Colonic mucosa (tissue), 4 donors: ENCODE measurements around the gene TRAPPC6A. TPM values are rescaled to one million over a fixed set of nuclear protein-coding genes. Genes with fewer than 3 reads are reported as not detected.

ENCODE experiments used
- DNase-seq: peaks from one replicate; pipeline ENCODE4 v3.0.0-alpha.2; 2020
- H3K27ac ChIP-seq: fragments of 200-600 bp; one replicate; pipeline ENCODE4 v1.8.0; 2021
- H3K27me3 ChIP-seq: fragments of 200-600 bp; one replicate; pipeline ENCODE4 v1.8.0; 2021
- H3K36me3 ChIP-seq: fragments of 200-600 bp; one replicate; pipeline ENCODE4 v1.8.0; 2021
- H3K4me1 ChIP-seq: fragments of 200-600 bp; one replicate; pipeline ENCODE4 v1.8.0; 2021; ENCODE audit warnings: mild to moderate bottlenecking
- H3K4me3 ChIP-seq: fragments of 200-600 bp; one replicate; pipeline ENCODE4 v1.8.0; 2021
- H3K9ac ChIP-seq, 2 donors: one replicate each; pipeline ENCODE4 v1.7.0; 2013; ENCODE audit warnings: control low read depth in 2 of 2, low read depth in 2 of 2, low read length in 2 of 2
- H3K9me3 ChIP-seq: fragments of 200-600 bp; one replicate; pipeline ENCODE4 v1.8.0; 2021
- intact Hi-C: fragments of 100-400 bp; cut with DNase I; formaldehyde crosslinking; loops from one replicate; pipeline ENCODE4 v1.14.1; 2022
- total RNA-seq, 2 donors: library from RNA; stranded (reverse); fragmentation: NEBNext Ultra II Directional in 1 of 2; extraction: Animal tissue kit (Norgen Biotek cat#: 25700) in 1 of 2; gene quantifications; one replicate each; pipeline ENCODE4 v1.2.1, GENCODE V29; 2021
- TF ChIP-seq, protein P1 (sequence below): fragments of 200-600 bp; IDR thresholded peaks from one replicate; pipeline ENCODE4 v1.8.0; 2022; ENCODE audit warnings: antibody characterized with exemption, mild to moderate bottlenecking
- donor health status: healthy.
- donor health status: DM: no; HTN: no; CAD: no.
- donor health status: DM: no; HTN: no; CAD: no.

The TRAPPC6A gene
- total RNA-seq, 2 donors from 2014 or later = 17.2 to 35.2 TPM

DNA sequence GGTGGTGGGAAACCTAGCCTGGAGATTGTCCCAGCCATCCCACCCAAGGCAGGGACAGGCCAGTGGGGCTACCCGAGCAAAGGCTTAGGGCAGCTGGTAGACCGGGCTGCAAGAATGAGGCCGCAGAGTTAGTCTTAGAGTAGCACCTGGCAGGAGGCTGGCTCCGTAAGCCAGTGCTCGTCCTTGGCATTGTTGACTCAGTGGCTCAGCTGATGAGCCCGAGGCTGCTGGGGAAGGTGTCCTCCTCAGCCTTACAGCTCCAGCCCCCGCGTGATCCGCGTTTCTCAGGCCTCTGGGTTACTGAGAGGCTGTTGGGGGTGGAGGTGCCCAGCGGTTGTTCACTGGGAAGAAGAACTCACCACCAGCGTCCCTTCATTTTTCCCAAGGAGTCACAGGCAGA lies 60.4 kb downstream of the TRAPPC6A start:
- Histone ChIP-seq H3K4me1 (peaks cover 18% of the 10 kb centered on the region), H3K9ac (peak overlapping the region in 1 of 2 donors; percentile 61), H3K9me3 (no peaks in the 10 kb centered on the region), H3K27ac (no peak overlapping the region), H3K27me3 (no peaks in the 10 kb centered on the region), H3K36me3 (no peaks in the 10 kb centered on the region), H3K4me3 (no peak overlapping the region)
- intact Hi-C loops = no loop called here
- peak; percentile 45 for DNase-seq
- TF ChIP-seq, protein P1, sequence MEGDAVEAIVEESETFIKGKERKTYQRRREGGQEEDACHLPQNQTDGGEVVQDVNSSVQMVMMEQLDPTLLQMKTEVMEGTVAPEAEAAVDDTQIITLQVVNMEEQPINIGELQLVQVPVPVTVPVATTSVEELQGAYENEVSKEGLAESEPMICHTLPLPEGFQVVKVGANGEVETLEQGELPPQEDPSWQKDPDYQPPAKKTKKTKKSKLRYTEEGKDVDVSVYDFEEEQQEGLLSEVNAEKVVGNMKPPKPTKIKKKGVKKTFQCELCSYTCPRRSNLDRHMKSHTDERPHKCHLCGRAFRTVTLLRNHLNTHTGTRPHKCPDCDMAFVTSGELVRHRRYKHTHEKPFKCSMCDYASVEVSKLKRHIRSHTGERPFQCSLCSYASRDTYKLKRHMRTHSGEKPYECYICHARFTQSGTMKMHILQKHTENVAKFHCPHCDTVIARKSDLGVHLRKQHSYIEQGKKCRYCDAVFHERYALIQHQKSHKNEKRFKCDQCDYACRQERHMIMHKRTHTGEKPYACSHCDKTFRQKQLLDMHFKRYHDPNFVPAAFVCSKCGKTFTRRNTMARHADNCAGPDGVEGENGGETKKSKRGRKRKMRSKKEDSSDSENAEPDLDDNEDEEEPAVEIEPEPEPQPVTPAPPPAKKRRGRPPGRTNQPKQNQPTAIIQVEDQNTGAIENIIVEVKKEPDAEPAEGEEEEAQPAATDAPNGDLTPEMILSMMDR = no peak

DNA sequence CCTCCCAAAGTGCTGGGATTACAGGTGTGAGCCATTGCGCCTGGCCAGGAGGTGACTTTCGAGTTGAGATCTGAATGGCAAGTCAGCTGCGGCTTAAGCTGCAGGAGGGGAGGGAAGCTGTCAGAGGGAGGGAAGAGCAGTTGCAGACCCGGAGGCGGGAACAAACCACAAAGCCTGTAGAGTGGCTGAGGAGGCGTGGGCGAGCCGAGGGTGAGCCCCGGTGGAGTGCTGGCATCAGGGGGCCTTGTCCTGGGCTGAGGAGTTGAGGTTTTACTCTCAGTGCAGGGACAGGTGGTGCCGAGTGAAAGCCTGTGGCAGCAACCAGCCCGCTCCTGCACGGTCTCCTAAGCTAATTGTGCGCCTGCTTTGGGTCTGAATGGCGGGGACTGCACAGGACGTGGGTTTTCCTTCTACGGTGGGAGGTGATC lies 60.9 kb downstream of the TRAPPC6A start:
- Histone ChIP-seq H3K36me3 (no peaks in the 10 kb centered on the region), H3K27me3 (no peaks in the 10 kb centered on the region), H3K9me3 (no peaks in the 10 kb centered on the region), H3K4me3 (no peak overlapping the region), H3K27ac (no peak overlapping the region), H3K9ac (peak overlapping the region in 1 of 2 donors; percentile 61), H3K4me1 (peaks cover 18% of the 10 kb centered on the region)
- intact Hi-C loops = no loop called here
- DNase-seq = no peak
- TF ChIP-seq, protein P1 = no peak

DNA sequence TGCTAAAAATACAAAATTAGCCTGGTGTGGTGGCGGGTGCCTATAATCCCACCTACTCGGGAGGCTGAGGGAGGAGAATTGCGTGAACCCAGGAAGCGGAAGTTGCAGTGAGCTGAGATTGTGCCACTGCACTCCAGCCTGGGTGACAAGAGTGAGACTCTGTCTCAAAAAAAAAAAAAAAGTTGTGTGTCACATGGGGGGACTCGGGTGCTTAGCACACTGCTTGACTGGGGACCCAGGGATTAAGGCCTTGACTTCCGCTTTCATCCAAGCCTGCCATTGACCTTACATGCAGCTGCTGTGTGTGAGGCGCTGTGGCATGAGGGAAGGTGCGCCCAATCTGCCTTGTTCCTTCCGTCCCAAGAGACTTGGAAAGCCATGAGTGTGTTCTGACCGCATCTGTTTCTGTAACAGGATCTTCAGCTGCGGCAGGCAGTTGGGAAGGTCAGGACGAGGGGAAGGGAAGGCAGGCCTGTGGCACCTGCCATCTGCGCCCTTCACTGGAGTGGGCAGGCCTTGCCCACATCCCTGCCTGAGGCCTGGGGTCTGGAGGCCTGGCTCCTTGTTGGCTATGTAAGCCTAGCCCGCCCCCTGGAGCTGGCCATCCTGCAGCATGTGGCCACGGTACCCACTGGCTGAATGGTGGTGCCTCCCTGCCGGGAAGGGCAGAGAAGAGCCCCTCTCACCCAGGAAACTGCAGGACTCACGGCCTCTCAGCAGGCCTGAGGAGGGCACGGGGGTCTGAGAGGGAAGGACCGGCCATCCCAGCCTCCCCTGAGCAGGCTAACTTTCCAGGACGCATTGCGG lies 62.0 kb downstream of the TRAPPC6A start:
- Histone ChIP-seq H3K27ac (no peak overlapping the region), H3K9ac (no peak overlapping the region), H3K27me3 (no peaks in the 10 kb centered on the region), H3K36me3 (no peaks in the 10 kb centered on the region), H3K4me1 (peaks cover 18% of the 10 kb centered on the region), H3K4me3 (no peak overlapping the region), H3K9me3 (no peaks in the 10 kb centered on the region)
- DNase-seq = no peak
- intact Hi-C loops = no loop called here
- TF ChIP-seq, protein P1 = no peak

DNA sequence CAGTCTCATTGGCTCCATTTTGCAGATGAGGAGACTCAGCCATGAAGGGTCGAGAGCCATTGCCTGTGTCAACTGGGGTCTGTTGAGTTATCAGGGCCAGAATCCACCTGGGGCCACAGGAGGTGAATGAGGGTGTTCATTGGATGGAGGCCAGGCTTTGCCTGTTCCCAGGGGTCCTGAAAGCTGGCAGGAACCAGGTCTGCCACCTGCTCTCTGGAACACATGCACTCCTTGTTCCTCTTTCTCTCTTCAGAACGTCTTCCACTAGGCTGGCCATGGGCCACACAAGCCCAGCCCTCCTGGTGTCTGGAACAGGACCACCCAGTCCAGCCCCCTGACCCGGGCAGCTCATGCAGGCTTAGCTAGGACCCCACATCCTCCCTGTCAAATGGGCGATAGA lies 63.9 kb downstream of the TRAPPC6A start:
- H3K27ac ChIP-seq = no peak overlapping the region
- H3K27me3 ChIP-seq = no peaks in the 10 kb centered on the region
- H3K4me3 ChIP-seq = no peak overlapping the region
- no peaks in the 10 kb centered on the region for H3K36me3 ChIP-seq
- TF ChIP-seq, protein P1 = no peak
- H3K9me3 ChIP-seq = no peaks in the 10 kb centered on the region
- DNase-seq = no peak
- H3K4me1 ChIP-seq = peaks cover 15% of the 10 kb centered on the region
- intact Hi-C loops = no loop called here
- peak overlapping the region in 1 of 2 donors; percentile 84 for H3K9ac ChIP-seq

DNA sequence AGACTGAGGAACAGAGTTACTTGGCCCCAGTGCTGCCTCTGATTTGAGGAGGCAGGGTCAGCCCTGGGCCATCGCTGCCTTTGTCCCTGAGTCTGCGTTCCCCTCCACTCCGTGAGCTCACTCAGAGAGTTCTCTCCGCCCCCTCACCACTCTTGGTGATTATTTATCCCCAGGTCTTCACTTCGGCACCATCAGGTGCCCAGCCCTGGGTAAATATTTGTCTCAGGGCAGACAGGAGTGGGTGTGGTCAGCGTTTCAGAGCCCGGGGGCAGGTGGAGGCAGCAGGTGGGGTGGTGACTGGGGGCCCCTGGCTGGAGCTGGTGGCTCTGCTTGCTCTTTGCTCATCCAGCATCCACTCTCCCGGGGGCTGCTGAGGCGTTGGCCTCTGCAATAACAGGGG lies 64.4 kb downstream of the TRAPPC6A start:
- Histone ChIP-seq H3K9me3 (no peaks in the 10 kb centered on the region), H3K27me3 (no peaks in the 10 kb centered on the region), H3K4me3 (no peak overlapping the region), H3K4me1 (peaks cover 13% of the 10 kb centered on the region), H3K27ac (peak overlapping the region; percentile 53), H3K36me3 (no peaks in the 10 kb centered on the region), H3K9ac (peak overlapping the region in 1 of 2 donors; percentile 84)
- TF ChIP-seq, protein P1 = no peak
- peak; percentile 80 for DNase-seq
- intact Hi-C loops = no loop called here

Other genes with a start within 250 kb of the TRAPPC6A start
- not detected for gene APOC4, start 236.0 kb downstream of the TRAPPC6A start, total RNA-seq
- gene APOC2, start 232.2 kb downstream of the TRAPPC6A start, total RNA-seq = 1 to 10 TPM; 1.4 to 2.7 TPM
- gene CLPTM1, start 222.9 kb downstream of the TRAPPC6A start, total RNA-seq = 100 to 1,000 TPM in 1 of 2 donors, 10 to 100 TPM in 1; 98.6 to 165 TPM
- gene RELB, start 176.8 kb downstream of the TRAPPC6A start, total RNA-seq = 10 to 100 TPM; 17.1 to 42.4 TPM
- gene CLASRP, start 139.2 kb downstream of the TRAPPC6A start, total RNA-seq = 10 to 100 TPM; 53.5 to 82.6 TPM
- 1 to 10 TPM; 3.4 to 7.0 TPM for gene ZNF296, start 101.8 kb downstream of the TRAPPC6A start, total RNA-seq
- gene GEMIN7, start 99.0 kb downstream of the TRAPPC6A start, total RNA-seq = 10 to 100 TPM; 22.4 to 37.5 TPM
- gene PPP1R37, start 85.1 kb downstream of the TRAPPC6A start, total RNA-seq = 10 to 100 TPM; 28.2 to 46.9 TPM
- under 1 TPM in 1 of 2 donors, not detected in 1; 0.07 TPM for gene NKPD1, start 17.3 kb downstream of the TRAPPC6A start, total RNA-seq
- 10 to 100 TPM; 10.4 to 15.9 TPM for gene BLOC1S3, start 547 bp upstream of the TRAPPC6A start, total RNA-seq
- 1 to 10 TPM; 1.4 to 1.6 TPM for gene EXOC3L2, start 67.2 kb upstream of the TRAPPC6A start, total RNA-seq
- gene MARK4, start 73.0 kb upstream of the TRAPPC6A start, total RNA-seq = 10 to 100 TPM; 12.7 to 28.6 TPM
- under 1 TPM in 1 of 2 donors, not detected in 1; 0.53 TPM for gene CKM, start 144.6 kb upstream of the TRAPPC6A start, total RNA-seq
- gene KLC3, start 162.5 kb upstream of the TRAPPC6A start, total RNA-seq = not detected
- gene ERCC2, start 192.3 kb upstream of the TRAPPC6A start, total RNA-seq = 10 to 100 TPM; 12.7 to 17.4 TPM
- gene PPP1R13L, start 226.8 kb upstream of the TRAPPC6A start, total RNA-seq = 10 to 100 TPM; 25.9 to 46.2 TPM
- 1 to 10 TPM; 2.0 to 8.5 TPM for gene POLR1G, start 228.4 kb upstream of the TRAPPC6A start, total RNA-seq
- 10 to 100 TPM; 30.0 to 37.3 TPM for gene ERCC1, start 245.7 kb upstream of the TRAPPC6A start, total RNA-seq